ENCODE data around the gene CCL22. TPM values are rescaled to one million over a fixed set of nuclear protein-coding genes. Genes with fewer than 3 reads are reported as not detected.
"Not testable (repeated sequence)": the region's sequence is repeated elsewhere in the genome, so short reads cannot be mapped to it uniquely, and the experiment has no call there.

CCL22 gene
- total and polyA plus RNA-seq, 5 donors: 0.11 TPM; not detected in 4

DNA sequence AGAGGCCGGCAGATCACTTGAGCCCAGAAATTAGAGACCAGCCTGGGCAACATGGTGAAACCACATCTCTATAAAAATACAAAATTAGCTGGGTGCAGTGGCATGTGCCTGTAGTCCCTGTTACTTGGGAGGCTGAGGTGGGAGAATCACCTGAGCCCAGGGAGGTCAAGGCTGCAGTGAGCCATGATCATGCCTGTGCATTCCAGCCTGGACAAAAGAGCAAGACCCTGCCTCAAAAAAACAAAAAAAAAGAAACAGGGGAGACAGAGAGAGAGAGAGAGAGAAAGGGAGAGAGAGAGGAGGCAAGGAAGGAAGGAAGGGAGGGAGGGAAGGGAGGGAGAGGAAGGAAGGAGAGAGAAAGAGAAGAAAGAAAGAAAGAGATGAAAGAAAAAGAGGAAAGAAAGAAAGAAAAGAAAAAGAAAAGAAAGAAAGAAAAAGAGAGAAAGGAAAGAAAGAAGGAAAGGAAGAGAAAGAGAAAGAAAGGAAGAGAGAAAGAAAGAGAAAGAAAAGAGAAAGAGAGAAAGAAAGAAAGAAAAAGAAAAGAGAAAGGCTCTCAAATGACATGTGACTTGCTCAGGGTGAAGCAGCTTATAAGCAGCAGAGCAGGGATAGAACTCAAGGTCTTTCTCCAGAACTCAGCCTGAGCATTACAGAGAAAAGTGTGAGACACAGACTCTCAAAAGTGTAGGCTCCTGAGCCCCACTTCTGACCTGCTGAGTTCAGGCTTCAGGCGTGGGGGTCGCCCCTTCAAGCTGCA is 29.2 kb downstream of the CCL22 start:
- Histone ChIP-seq H3K4me1 (ENCODE audit: control insufficient read depth, insufficient read depth, low read length) (peaks cover 4% of the 10 kb centered on the region), H3K27me3 (ENCODE audit: control insufficient read depth, insufficient read depth) (no peaks in the 10 kb centered on the region), H3K4me3 (ENCODE audit: low read length) (no peak overlapping the region), H3K9me3 (ENCODE audit: control insufficient read depth, low read length) (no peaks in the 10 kb centered on the region), H3K27ac (ENCODE audit: low read length) (no peak overlapping the region)
- DNase-seq (no peak), ATAC-seq (no peak)
- 79% methylated on average over 3 of the region's 3 CpGs for WGBS
- intact Hi-C loops (cut with DNase I): no loop called here

DNA sequence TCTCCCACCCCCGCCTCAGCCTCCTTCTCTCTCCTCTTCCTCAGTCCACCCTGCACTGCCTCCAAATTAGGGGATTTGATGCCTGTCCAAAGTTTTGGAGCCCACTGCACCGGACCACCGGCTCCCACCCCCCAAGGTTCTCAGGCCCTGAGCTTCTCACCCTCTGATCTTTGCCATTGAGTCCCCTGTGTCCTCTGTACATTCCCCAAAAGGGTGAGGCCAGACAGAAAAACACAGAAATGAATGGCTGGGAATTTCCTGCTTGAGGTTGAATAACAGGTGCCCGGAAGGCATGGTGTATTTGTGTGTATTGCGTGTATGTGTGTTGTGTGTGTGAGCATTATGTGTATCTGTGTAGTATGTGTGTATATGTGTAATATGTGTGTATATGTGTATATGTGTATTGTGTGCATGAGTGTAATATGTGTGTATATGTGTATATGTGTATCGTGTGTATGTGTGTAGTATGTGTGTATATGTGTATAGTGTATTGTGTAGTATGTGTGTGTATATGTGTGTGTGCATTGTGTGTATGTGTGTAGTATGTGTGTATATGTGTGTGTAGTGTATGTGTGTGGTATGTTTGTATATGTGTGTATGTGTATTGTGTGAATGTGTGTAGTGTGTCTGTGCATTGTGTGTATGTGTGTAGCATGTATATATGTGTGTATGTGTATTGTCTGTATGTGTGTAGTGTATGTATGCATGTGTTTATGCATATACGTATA is 29.9 kb downstream of the CCL22 start:
- H3K27ac ChIP-seq (ENCODE audit: low read length): no peak overlapping the region
- intact Hi-C loops (cut with DNase I): no loop called here
- H3K4me1 ChIP-seq (ENCODE audit: control insufficient read depth, insufficient read depth, low read length): peaks cover 4% of the 10 kb centered on the region
- H3K9me3 ChIP-seq (ENCODE audit: control insufficient read depth, low read length): no peaks in the 10 kb centered on the region
- WGBS: 76% methylated on average over 7 of the region's 7 CpGs
- no peaks in the 10 kb centered on the region for H3K27me3 ChIP-seq (ENCODE audit: control insufficient read depth, insufficient read depth)
- no peak for DNase-seq
- H3K4me3 ChIP-seq (ENCODE audit: low read length): no peak overlapping the region
- no peak for ATAC-seq

DNA sequence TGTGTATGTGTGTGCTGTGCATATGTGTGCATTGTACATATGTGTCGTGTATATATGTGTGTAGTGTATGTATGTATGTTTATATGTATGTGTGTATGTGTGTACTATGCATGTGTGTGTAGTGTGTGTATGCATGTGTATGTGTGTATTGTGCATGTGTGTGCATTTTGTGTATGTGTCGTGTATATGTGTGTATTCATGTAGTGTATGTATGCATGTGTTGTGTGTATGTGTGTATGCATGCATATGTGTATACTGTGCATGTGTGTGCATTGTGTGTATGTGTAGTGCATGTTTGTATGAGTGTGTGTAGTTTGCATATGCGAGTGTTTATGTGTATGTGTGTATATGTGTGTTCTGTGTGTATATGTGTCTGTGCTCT is 30.5 kb downstream of the CCL22 start:
- WGBS: 94% methylated on average over 3 of the region's 3 CpGs
- peaks cover 4% of the 10 kb centered on the region for H3K4me1 ChIP-seq (ENCODE audit: control insufficient read depth, insufficient read depth, low read length)

DNA sequence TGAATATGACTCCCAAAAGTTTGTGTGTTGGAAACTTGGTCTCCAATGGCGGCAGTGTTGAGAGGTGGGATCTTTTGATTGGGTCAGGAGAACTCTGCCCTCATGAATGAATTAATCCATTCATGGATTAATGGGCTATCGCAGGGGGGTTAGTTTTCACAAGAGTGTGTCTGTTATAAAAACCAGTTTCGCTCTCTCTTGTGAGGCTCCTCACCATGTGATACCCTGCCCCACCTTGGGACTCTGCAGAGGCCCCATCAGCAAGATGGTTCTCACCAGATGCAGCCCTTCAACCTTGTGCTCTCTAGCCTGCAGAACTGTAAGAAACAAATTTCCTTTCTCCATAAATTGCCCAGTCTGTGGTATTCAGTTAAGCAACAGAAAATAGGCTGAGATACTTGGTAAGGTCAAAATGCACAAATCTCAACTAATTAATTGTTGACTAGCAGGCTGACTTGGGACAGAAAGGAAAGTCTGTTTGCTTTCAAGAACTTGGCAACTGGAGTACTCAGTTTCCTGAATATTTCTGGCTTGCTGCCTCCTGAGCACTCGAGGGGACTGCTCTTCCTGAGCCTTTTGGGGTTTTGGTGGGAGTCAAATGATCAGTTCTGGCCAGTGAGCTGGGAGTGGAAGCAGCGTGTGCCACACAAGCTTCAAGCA is 32.2 kb downstream of the CCL22 start:
- DNase-seq (no peak), ATAC-seq (peak in 1 of 2 donors; percentile 31)
- intact Hi-C loops (cut with DNase I): no loop called here
- peaks cover 2% of the 10 kb centered on the region for H3K4me1 ChIP-seq (ENCODE audit: control insufficient read depth, insufficient read depth, low read length)
- H3K27ac ChIP-seq (ENCODE audit: low read length): no peak overlapping the region
- H3K27me3 ChIP-seq (ENCODE audit: control insufficient read depth, insufficient read depth): no peaks in the 10 kb centered on the region
- no peaks in the 10 kb centered on the region for H3K9me3 ChIP-seq (ENCODE audit: control insufficient read depth, low read length)
- no peak overlapping the region for H3K4me3 ChIP-seq (ENCODE audit: low read length)
- WGBS: 56% methylated on average over 5 of the region's 5 CpGs

More for the DNA sequence above, 30.5 kb downstream of the CCL22 start:
- Histone ChIP-seq H3K4me3 (ENCODE audit: low read length) (no peak overlapping the region), H3K27ac (ENCODE audit: low read length) (no peak overlapping the region), H3K9me3 (ENCODE audit: control insufficient read depth, low read length) (no peaks in the 10 kb centered on the region), H3K27me3 (ENCODE audit: control insufficient read depth, insufficient read depth) (no peaks in the 10 kb centered on the region)
- DNase-seq (no peak), ATAC-seq (no peak)
- intact Hi-C loops (cut with DNase I): no loop called here

DNA sequence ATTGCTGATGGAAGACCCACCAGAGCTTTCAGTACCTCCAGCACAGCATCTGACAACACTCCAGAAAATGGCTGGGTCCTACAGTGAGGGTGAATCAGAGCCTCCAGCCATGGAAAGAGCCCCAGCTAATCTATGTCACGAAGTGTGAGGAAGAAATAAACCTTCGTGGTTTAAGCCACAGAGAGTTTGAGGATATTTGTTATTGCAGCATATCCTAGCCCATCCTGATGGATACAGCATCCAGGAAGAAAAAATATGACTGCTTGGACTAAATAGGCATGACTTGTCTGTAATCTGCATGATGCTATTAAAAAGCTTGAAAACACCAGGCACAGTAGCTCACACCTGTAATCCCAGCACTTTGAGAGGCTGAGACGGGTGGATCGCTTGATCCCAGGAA is 32.7 kb downstream of the CCL22 start:
- intact Hi-C loops (cut with DNase I): no loop called here
- 63% methylated on average over 4 of the region's 4 CpGs for WGBS
- ATAC-seq: peak in 1 of 2 donors; percentile 27

DNA sequence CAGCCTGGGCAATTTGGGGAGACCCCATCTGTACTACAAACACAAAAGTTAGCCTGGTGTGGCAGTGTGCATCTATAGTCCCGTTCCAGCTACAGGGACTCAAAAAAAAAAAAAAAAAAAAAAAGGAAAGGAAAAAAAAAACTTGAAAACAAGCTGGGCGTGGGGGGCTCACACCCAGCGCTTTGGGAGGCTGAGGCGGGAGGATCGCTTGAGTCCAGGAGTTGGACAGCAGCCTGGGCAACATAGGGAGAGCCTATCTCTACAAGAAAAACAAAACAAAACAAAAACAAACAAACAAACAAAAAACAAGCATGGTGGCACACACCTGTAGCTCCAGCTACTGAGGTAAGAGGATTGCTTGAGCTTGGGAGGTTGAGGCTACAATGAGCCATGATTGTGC is 33.1 kb downstream of the CCL22 start:
- intact Hi-C loops (cut with DNase I): no loop called here
- Histone ChIP-seq H3K9me3 (ENCODE audit: control insufficient read depth, low read length) (no peaks in the 10 kb centered on the region), H3K4me1 (ENCODE audit: control insufficient read depth, insufficient read depth, low read length) (no peaks in the 10 kb centered on the region), H3K4me3 (ENCODE audit: low read length) (no peak overlapping the region), H3K27ac (ENCODE audit: low read length) (no peak overlapping the region), H3K27me3 (ENCODE audit: control insufficient read depth, insufficient read depth) (no peaks in the 10 kb centered on the region)
- DNase-seq (no peak), ATAC-seq (no peak)
- WGBS: 70% methylated on average over 5 of the region's 5 CpGs

More for the DNA sequence above, 32.7 kb downstream of the CCL22 start:
- H3K4me3 ChIP-seq (ENCODE audit: low read length): no peak overlapping the region
- no peak overlapping the region for H3K27ac ChIP-seq (ENCODE audit: low read length)
- H3K27me3 ChIP-seq (ENCODE audit: control insufficient read depth, insufficient read depth): no peaks in the 10 kb centered on the region
- no peaks in the 10 kb centered on the region for H3K9me3 ChIP-seq (ENCODE audit: control insufficient read depth, low read length)
- peaks cover under 1% of the 10 kb centered on the region for H3K4me1 ChIP-seq (ENCODE audit: control insufficient read depth, insufficient read depth, low read length)
- no peak for DNase-seq

DNA sequence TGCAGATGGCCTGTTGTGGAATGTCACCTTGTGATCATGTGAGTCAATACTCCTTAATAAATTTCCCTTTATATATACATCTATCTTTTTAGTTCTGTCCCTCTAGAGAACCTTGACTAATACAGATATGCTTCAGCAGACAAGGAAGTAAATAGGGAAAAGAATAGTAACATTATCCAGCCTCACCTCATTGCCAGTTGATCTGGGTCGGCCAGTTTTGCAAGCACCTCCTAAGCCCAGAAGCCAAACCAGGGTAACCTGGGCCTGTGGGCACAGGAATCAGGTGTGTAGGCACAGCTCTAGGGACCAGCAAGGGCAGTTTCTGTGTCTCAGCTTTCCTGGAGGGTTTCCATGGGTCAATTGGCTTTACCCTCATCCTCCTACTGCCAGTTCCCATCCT is 34.1 kb downstream of the CCL22 start:
- no peak for DNase-seq
- intact Hi-C loops (cut with DNase I): no loop called here
- no peaks in the 10 kb centered on the region for H3K9me3 ChIP-seq (ENCODE audit: control insufficient read depth, low read length)

DNA sequence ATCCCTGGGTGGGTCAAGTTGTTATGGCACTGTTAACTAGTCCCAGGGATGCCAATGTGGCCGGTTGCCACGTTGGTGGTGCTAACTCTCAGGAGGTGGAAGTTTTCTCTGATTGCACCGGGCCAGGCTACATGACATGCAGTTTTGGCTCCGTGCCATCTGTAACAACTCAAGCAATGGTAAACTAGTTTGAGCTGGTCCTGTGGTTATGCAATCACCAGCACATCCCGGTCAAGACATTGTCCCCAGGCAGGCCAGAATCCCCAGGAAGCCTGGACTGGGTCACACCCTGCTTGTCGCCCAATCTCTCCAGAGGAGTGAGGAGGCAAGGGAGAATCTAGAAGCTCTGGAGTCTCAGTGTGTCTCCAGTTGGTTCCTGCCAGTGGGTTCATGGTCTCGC is 35.9 kb downstream of the CCL22 start:
- WGBS: 48% methylated on average over 7 of the region's 7 CpGs
- no peaks in the 10 kb centered on the region for H3K9me3 ChIP-seq (ENCODE audit: control insufficient read depth, low read length)
- no peak for DNase-seq
- no peak overlapping the region for H3K27ac ChIP-seq (ENCODE audit: low read length)
- ATAC-seq: peak; percentile 16 to 71
- no peak overlapping the region for H3K4me3 ChIP-seq (ENCODE audit: low read length)
- H3K4me1 ChIP-seq (ENCODE audit: control insufficient read depth, insufficient read depth, low read length): no peaks in the 10 kb centered on the region
- intact Hi-C loops (cut with DNase I): no loop called here
- no peaks in the 10 kb centered on the region for H3K27me3 ChIP-seq (ENCODE audit: control insufficient read depth, insufficient read depth)

More for the DNA sequence above, 34.1 kb downstream of the CCL22 start:
- Histone ChIP-seq H3K27ac (ENCODE audit: low read length) (no peak overlapping the region), H3K4me1 (ENCODE audit: control insufficient read depth, insufficient read depth, low read length) (no peaks in the 10 kb centered on the region), H3K4me3 (ENCODE audit: low read length) (no peak overlapping the region), H3K27me3 (ENCODE audit: control insufficient read depth, insufficient read depth) (no peaks in the 10 kb centered on the region)
- 87% methylated on average over 1 of the region's 1 CpG for WGBS
- ATAC-seq: no peak

DNA sequence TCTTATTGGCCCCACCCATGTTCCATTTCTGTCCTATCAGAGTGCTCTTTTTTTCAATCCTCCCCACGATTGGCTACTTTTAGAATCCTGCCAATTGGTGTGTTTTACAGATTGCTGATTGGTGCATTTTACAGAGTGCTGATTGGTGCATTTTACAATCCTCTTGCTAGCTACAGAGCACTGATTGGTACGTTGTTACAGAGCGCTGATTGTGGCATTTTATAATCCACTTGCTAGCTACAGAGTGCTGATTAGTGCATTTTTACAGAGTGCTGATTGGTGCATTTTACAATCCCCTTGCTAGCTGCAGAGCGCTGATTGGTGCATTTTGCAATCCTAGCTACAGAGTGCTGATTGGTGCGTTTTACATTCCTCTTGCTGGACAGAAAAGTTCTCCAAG is 36.4 kb downstream of the CCL22 start:
- intact Hi-C loops (cut with DNase I): no loop called here

DNA sequence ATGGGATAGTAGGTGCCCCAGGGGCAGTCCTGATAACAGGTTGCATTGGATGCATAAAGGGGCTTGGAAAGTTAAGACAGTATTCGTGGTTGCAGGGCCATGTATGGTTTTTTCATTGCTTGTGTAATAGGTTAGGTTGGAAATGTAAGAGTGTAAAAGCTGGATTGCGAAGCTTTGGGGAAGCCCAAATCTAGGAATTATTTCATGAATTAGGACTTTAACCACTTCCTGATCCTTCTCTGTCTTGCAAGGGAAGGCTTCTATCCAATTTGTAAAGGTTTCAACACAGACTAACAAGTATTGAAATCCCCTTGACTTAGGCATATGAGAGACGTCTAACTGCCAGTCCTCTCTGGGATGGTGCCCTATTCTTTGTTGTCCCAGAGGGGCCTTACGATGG is 38.2 kb downstream of the CCL22 start:
- Histone ChIP-seq H3K4me1 (ENCODE audit: control insufficient read depth, insufficient read depth, low read length) (no peaks in the 10 kb centered on the region), H3K9me3 (ENCODE audit: control insufficient read depth, low read length) (no peaks in the 10 kb centered on the region), H3K4me3 (ENCODE audit: low read length) (no peak overlapping the region), H3K27ac (ENCODE audit: low read length) (no peak overlapping the region), H3K27me3 (ENCODE audit: control insufficient read depth, insufficient read depth) (no peaks in the 10 kb centered on the region)
- DNase-seq: no peak
- ATAC-seq: no peak
- intact Hi-C loops (cut with DNase I): no loop called here
- WGBS: 73% methylated on average over 4 of the region's 4 CpGs

More for the DNA sequence above, 36.4 kb downstream of the CCL22 start:
- Histone ChIP-seq H3K27me3 (ENCODE audit: control insufficient read depth, insufficient read depth) (no peaks in the 10 kb centered on the region), H3K27ac (ENCODE audit: low read length) (no peak overlapping the region), H3K4me3 (ENCODE audit: low read length) (no peak overlapping the region), H3K9me3 (ENCODE audit: control insufficient read depth, low read length) (no peaks in the 10 kb centered on the region), H3K4me1 (ENCODE audit: control insufficient read depth, insufficient read depth, low read length) (no peaks in the 10 kb centered on the region)
- DNase-seq (no peak), ATAC-seq (no peak)
- 92% methylated on average over 5 of the region's 5 CpGs for WGBS

DNA sequence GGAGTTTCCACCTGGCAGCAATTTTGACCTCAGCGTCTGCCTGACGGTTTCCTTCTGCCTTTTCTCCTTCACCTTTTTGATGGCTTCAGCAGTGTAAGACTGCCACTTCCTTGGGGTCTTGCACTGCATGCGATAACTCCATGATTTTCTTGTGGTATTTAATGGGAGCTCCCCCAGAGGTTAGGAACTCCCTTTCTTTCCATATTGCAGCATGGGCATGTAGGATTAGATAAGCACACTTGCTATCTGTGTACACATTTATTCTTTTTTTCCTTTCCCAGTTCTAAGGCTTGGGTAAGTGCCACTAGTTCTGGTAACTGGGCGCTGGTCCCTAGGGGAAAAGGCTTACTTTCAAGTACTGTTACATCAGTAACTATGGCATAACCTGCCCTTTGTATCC is 38.9 kb downstream of the CCL22 start:
- intact Hi-C loops (cut with DNase I); H3K4me1 ChIP-seq (ENCODE audit: control insufficient read depth, insufficient read depth, low read length); H3K27me3 ChIP-seq (ENCODE audit: control insufficient read depth, insufficient read depth); DNase-seq; H3K9me3 ChIP-seq (ENCODE audit: control insufficient read depth, low read length); ATAC-seq; H3K4me3 ChIP-seq (ENCODE audit: low read length); H3K27ac ChIP-seq (ENCODE audit: low read length): not testable (repeated sequence)
- WGBS: 87% methylated on average over 4 of the region's 4 CpGs

All from right cardiac atrium (tissue), 5 donors.